Smooth muscle cell (in vitro differentiated cells): ENCODE data around the gene IGF2BP2. TPM values are rescaled to one million over a fixed set of nuclear protein-coding genes. Genes with fewer than 3 reads are reported as not detected.

ENCODE experiments used
- DNase-seq: peaks from one replicate; lab custom pipeline; 2025; ENCODE audit not compliant: unreplicated experiment; lab: John Stamatoyannopoulos, UW
- H2AFZ ChIP-seq: fragments of 200-600 bp; sonication (generic); 2 replicates; pipeline ENCODE4 v1.6.0; 2016; ENCODE audit warnings: antibody characterized with exemption, low read depth, mild to moderate bottlenecking
- H3F3A ChIP-seq: fragments of 200-600 bp; sonication (generic); 2 replicates; pipeline ENCODE4 v1.6.0; 2017; ENCODE audit warnings: antibody characterized with exemption, low read depth
- H3K27ac ChIP-seq: fragments of 200-600 bp; sonication (generic); 2 replicates; pipeline ENCODE4 v1.5.1; 2016; ENCODE audit warnings: low read depth, mild to moderate bottlenecking
- H3K27me3 ChIP-seq: fragments of 200-600 bp; sonication (generic); 2 replicates; pipeline ENCODE4 v1.6.1; 2016; ENCODE audit warnings: low read depth, mild to moderate bottlenecking
- H3K36me3 ChIP-seq: fragments of 200-600 bp; sonication (generic); 2 replicates; pipeline ENCODE4 v1.5.1; 2016; ENCODE audit warnings: low read depth
- H3K4me1 ChIP-seq: fragments of 200-600 bp; sonication (generic); 2 replicates; pipeline ENCODE4 v1.5.1; 2016; ENCODE audit warnings: low read depth
- H3K4me2 ChIP-seq: fragments of 200-600 bp; sonication (generic); 2 replicates; pipeline ENCODE4 v1.6.0; 2016; ENCODE audit warnings: mild to moderate bottlenecking
- H3K4me3 ChIP-seq: fragments of 200-600 bp; sonication (generic); 2 replicates; pipeline ENCODE4 v1.5.1; 2016; ENCODE audit warnings: mild to moderate bottlenecking
- H3K79me2 ChIP-seq: fragments of 200-600 bp; sonication (generic); 2 replicates; pipeline ENCODE4 v1.6.0; 2016; ENCODE audit warnings: low read depth, mild to moderate bottlenecking
- H3K9ac ChIP-seq: fragments of 200-600 bp; sonication (generic); 2 replicates; pipeline ENCODE4 v1.6.0; 2016; ENCODE audit warnings: low read depth
- H3K9me3 ChIP-seq: fragments of 200-600 bp; sonication (generic); replicated peaks from 2 replicates; pipeline ENCODE4 v1.5.1; 2016; ENCODE audit warnings: low read depth
- H4K20me1 ChIP-seq: fragments of 200-600 bp; sonication (generic); 2 replicates; pipeline ENCODE4 v1.6.0; 2016; ENCODE audit warnings: low read depth
- WGBS: methylation state at CpG from one replicate; pipeline ENCODE4 v1.1.7; 2016; ENCODE audit warnings: low lambda C conversion rate; 5-methylcytosine and 5-hydroxymethylcytosine counted together
- polyA plus RNA-seq: library from polyadenylated mRNA; unstranded; fragments of >200 nt; fragmentation: Nextera tagmentation; extraction: Ambion mirVana; gene quantifications from 2 replicates; pipeline ENCODE4 v1.2.1, GENCODE V29; 2016
- total RNA-seq: library from RNA; depleted of rRNA; stranded (reverse); fragments of >200 nt; gene quantifications from 2 replicates; pipeline ENCODE4 v1.2.3, GENCODE V29; 2014
- TF ChIP-seq, protein P1 (sequence below): fragments of 200-600 bp; sonication (generic); IDR thresholded peaks from 2 replicates; pipeline ENCODE4 v1.5.1; 2017; ENCODE audit warnings: borderline replicate concordance, mild to moderate bottlenecking, antibody characterized with exemption; ENCODE audit not compliant: insufficient read depth, poor library complexity, severe bottlenecking

Gene IGF2BP2
- total and polyA plus RNA-seq, 2 experiments from 2014 or later = 59.2 to 80.6 TPM

GRCh38 chr3:185653949-185654757 is 170.7 kb downstream of the IGF2BP2 start:
- 98% methylated on average over 12 of the region's 12 CpGs for WGBS
- Histone ChIP-seq H4K20me1 (peaks cover 53% of the 10 kb centered on the region), H3K36me3 (peaks cover 3% of the 10 kb centered on the region)

GRCh38 chr3:185651971-185652370 is 172.9 kb downstream of the IGF2BP2 start:
- Histone ChIP-seq H3K27me3 (no peaks in the 10 kb centered on the region), H3K36me3 (peaks cover 3% of the 10 kb centered on the region), H2AFZ (no peak overlapping the region), H3K9ac (no peak overlapping the region), H3F3A (peaks cover 20% of the 10 kb centered on the region), H3K27ac (no peak overlapping the region), H3K4me3 (no peak overlapping the region), H3K9me3 (no peaks in the 10 kb centered on the region), H3K79me2 (peaks cover 4% of the 10 kb centered on the region), H3K4me2 (no peak overlapping the region), H4K20me1 (peaks cover 33% of the 10 kb centered on the region), H3K4me1 (peaks cover 5% of the 10 kb centered on the region)
- no peak for DNase-seq
- 99% methylated on average over 9 of the region's 9 CpGs for WGBS
- TF ChIP-seq, protein P1, sequence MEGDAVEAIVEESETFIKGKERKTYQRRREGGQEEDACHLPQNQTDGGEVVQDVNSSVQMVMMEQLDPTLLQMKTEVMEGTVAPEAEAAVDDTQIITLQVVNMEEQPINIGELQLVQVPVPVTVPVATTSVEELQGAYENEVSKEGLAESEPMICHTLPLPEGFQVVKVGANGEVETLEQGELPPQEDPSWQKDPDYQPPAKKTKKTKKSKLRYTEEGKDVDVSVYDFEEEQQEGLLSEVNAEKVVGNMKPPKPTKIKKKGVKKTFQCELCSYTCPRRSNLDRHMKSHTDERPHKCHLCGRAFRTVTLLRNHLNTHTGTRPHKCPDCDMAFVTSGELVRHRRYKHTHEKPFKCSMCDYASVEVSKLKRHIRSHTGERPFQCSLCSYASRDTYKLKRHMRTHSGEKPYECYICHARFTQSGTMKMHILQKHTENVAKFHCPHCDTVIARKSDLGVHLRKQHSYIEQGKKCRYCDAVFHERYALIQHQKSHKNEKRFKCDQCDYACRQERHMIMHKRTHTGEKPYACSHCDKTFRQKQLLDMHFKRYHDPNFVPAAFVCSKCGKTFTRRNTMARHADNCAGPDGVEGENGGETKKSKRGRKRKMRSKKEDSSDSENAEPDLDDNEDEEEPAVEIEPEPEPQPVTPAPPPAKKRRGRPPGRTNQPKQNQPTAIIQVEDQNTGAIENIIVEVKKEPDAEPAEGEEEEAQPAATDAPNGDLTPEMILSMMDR = no peak

More at GRCh38 chr3:185653949-185654757, 170.7 kb downstream of the IGF2BP2 start:
- no peak for DNase-seq
- Histone ChIP-seq H3K27me3 (no peaks in the 10 kb centered on the region), H3K4me3 (no peak overlapping the region), H3K79me2 (peaks cover 4% of the 10 kb centered on the region), H3K4me1 (peaks cover 5% of the 10 kb centered on the region), H3K9ac (no peak overlapping the region), H3K9me3 (no peaks in the 10 kb centered on the region), H3K27ac (no peak overlapping the region), H2AFZ (no peak overlapping the region), H3F3A (peaks cover 32% of the 10 kb centered on the region), H3K4me2 (no peak overlapping the region)
- TF ChIP-seq, protein P1 = no peak

- Histone ChIP-seq H3K4me2 (no peak overlapping the region), H2AFZ (no peak overlapping the region), H3K4me1 (no peaks in the 10 kb centered on the region), H3K36me3 (peaks cover 3% of the 10 kb centered on the region), H3K9ac (no peak overlapping the region), H3K79me2 (peaks cover 4% of the 10 kb centered on the region), H3K27ac (no peak overlapping the region), H3F3A (peaks cover 6% of the 10 kb centered on the region), H3K27me3 (no peaks in the 10 kb centered on the region), H3K9me3 (no peaks in the 10 kb centered on the region), H4K20me1 (peaks cover 21% of the 10 kb centered on the region), H3K4me3 (no peak overlapping the region)
- no peak for DNase-seq
- WGBS = 95% methylated on average over 10 of the region's 10 CpGs
- TF ChIP-seq, protein P1 = no peak
Observed at GRCh38 chr3:185649414-185649813, 175.4 kb downstream of the IGF2BP2 start.
